Fibroblast of skin of left biceps (primary cell): ENCODE data around the gene CNNM3.

ENCODE experiments used
- DNase-seq, 2 experiments: peaks; one replicate each; pipeline ENCODE4 v3.0.0-alpha.2; 2013; ENCODE audit warnings: low read depth in 2 of 2

CNNM3 gene

DNA sequence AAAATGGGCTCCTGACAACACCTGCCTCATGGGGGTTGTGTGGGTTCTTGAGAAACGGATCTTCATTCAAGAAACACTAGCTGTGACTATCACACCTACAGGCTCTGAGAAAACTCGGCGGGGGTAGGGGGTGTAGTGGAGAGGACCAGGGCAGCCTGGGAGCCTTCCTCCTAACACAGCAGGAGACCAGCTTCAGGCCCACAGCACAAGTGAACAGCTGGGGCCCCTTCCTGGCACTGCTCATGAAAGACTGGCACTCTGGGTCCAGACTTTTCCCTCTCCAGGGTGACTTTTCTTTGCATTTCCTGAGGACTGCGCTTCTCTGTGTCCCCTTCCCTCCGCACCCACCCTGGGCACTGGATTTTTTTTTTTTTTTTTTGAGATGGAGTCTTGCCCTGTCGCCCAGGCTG is 61.0 kb downstream of the CNNM3 start:
- DNase-seq: no peak

DNA sequence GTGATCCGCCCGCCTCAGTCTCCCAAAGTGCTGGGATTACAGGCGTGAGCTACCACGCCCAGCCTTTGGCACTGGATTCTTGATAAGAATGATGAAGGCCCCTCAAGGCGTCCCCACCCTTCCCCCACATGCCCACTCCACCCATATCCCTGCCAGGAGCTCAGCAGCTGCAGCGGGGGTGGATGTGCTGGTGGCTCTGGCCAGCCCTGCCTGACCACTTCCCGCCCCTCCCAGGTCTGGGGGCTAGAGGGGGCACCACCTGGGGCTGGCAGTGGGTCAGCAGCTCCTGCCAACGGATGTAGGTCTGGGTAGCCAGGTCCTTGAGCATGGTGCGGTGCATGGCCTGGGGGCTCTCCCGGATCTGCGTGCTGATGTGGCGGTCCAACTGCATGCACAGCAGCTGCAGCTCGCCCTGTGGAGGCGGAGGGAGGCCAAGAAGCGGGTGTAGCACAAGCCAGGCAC is 61.6 kb downstream of the CNNM3 start:
- DNase-seq: no peak

- no peak for DNase-seq
Observed at GRCh38 chr2:96878171-96878570, 62.1 kb downstream of the CNNM3 start.

GRCh38 chr2:96878796-96879544 is 62.9 kb downstream of the CNNM3 start:
- DNase-seq: no peak

DNA sequence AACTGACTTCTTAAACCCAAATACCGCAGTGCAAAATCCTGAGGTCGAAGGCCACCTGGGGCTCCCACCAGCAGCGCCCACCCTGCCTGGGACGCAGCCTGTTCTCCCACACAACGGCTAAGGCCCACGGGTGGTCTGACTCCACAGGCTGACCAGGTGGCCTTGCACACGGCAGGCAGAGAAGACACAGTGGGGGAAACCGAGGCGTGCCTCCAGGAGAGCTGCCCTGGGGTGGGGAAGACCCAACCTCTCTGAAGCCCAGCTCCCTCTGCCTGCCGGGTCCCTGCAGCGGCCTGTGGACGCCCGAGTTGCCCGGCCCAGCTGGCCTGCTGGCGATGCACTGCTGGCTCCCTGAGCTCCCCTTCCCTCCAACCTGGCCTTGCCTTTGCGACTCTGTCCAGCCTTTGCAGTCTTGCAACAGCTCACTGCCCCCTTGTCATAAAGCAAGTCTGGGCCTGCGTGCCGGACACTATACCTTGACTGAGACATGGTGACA is 63.5 kb downstream of the CNNM3 start:
- no peak for DNase-seq

DNA sequence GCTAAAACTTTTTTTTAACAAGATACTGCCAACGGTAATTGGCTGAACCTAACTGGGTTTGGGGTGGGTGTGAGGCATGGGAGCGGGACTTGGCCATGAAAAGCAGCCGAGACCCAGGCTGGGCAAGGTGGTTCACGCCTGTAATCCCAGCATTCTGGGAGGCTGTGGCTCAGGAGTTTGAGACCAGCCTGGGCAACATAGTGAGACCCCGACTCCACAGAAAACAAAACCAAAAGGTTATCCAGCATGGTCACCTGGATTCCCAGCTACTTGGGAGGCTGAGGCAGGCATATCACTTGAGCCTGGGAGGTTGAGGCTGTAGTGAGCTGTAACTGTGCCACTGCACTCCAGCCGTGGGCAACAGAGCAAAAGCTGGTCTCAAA is 64.8 kb downstream of the CNNM3 start:
- no peak for DNase-seq

GRCh38 chr2:96881349-96882195 is 65.5 kb downstream of the CNNM3 start:
- DNase-seq: no peak

DNA sequence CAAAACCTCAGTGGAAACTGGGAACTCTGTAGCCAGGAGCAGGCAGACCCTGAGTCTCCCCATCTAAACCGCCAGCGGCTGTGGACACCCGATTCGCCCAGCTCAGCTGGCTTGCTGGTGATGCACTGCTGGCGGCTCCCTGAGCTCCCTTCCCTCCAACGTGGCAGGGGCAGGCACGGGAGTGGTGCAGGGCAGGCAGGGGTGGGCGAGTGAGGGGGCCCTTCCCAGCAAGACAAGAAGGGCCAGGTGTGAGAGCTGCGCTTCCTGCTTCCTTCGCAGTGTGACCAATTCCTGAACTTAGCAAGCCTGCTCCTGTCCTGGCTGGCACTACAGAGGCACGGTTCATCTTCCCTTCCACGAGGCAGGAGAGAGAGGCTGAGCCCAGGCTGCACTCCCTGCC is 66.2 kb downstream of the CNNM3 start:
- no peak for DNase-seq

DNA sequence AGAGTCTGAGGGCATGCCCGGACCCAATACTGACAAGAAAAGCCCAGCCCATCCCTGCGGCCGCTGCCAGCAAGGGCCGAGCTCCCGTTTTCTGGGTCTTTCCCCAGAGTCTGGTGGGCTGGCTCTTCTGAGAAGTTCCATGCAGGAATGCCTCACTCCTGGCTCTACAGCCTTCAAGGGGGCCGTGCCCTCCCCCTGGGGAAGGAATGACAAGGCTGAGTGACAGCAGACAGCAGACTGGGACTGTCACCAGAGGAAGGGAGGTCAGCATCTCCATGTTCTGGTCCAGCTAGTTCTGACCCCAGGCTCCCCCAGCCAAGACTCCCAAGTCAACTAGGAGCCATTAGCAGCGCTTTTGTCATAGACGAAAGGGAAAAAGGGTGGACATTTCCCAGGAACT is 66.8 kb downstream of the CNNM3 start:
- DNase-seq: no peak

DNA sequence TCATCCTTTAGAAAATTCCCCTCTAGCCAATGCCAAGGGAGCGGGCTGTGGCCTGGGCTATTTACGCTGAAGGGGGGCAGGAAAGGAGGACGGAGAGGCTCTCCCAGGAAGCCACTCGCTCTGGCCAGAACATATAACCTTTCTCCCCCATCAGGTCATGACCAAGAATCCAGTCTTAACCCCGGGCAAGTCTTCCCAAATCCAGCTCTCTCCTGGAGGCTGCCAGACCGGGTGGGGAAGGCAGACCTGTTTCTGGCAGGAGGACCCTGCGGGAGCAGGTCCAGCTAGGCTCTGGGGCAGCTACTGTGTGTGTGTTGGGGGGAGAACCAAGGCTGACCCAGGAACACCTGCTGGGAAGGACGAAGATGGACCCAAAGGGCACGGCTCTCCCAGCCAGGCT is 67.2 kb downstream of the CNNM3 start:
- DNase-seq: no peak
